Adipocyte (in vitro differentiated cells): ENCODE measurements around the gene ST7.

ENCODE experiments used
- DNase-seq: peaks from one replicate; pipeline ENCODE4 v3.0.0-alpha.2; 2015; ENCODE audit warnings: low read depth
- H3K27me3 ChIP-seq: replicated peaks from 2 replicates; pipeline ENCODE4 v1.7.0; 2013; ENCODE audit warnings: mild to moderate bottlenecking, low read length, moderate library complexity; ENCODE audit not compliant: control insufficient read depth, insufficient read depth
- H3K36me3 ChIP-seq: 2 replicates; pipeline ENCODE4 v1.7.0; 2013; ENCODE audit warnings: low read length, mild to moderate bottlenecking, moderate library complexity; ENCODE audit not compliant: control insufficient read depth, insufficient read depth, severe bottlenecking
- H3K4me1 ChIP-seq: 2 replicates; pipeline ENCODE4 v1.7.0; 2013; ENCODE audit warnings: mild to moderate bottlenecking, low read length, moderate library complexity; ENCODE audit not compliant: control insufficient read depth, insufficient read depth
- H3K4me3 ChIP-seq: 2 replicates; pipeline ENCODE4 v1.7.0; 2013; ENCODE audit warnings: mild to moderate bottlenecking, low read length, moderate library complexity
- H3K9ac ChIP-seq: 2 replicates; pipeline ENCODE4 v1.7.0; 2013; ENCODE audit warnings: mild to moderate bottlenecking, low read length, moderate library complexity
- H3K9me3 ChIP-seq: 2 replicates; pipeline ENCODE4 v1.7.0; 2013; ENCODE audit warnings: mild to moderate bottlenecking, low read length, moderate library complexity; ENCODE audit not compliant: control insufficient read depth

ST7 gene

GRCh38 chr7:117273325-117273724, 320.0 kb downstream of the ST7 start:
- Histone ChIP-seq H3K36me3 (no peaks in the 10 kb centered on the region), H3K9me3 (no peaks in the 10 kb centered on the region), H3K27me3 (no peaks in the 10 kb centered on the region), H3K4me1 (peaks cover 28% of the 10 kb centered on the region), H3K9ac (no peak overlapping the region), H3K4me3 (no peak overlapping the region)
- no peak for DNase-seq

DNA sequence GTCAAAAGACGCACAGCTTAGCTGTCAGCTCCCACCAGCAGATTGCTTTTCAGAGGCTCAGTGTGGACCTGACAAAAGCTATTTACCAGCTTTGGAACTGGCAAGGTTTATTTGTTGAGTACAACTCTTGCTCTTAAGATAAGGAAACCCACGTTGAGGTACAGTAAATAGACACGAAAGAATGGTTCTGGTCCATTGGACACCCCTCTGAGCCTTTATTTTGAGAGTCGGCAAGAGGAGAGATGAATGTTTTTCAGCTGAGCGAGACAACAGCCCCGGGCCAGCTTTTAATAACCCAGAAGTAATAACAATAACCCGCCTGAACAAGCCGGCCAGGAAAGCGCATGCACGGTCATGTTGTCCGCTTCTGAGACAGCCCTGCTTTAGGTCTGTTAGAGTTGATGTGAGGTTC, 320.5 kb downstream of the ST7 start:
- no peaks in the 10 kb centered on the region for H3K36me3 ChIP-seq
- no peaks in the 10 kb centered on the region for H3K27me3 ChIP-seq
- no peak for DNase-seq
- no peak overlapping the region for H3K4me3 ChIP-seq
- H3K4me1 ChIP-seq, result peaks cover 28% of the 10 kb centered on the region
- H3K9me3 ChIP-seq, result no peaks in the 10 kb centered on the region
- H3K9ac ChIP-seq, result no peak overlapping the region

DNA sequence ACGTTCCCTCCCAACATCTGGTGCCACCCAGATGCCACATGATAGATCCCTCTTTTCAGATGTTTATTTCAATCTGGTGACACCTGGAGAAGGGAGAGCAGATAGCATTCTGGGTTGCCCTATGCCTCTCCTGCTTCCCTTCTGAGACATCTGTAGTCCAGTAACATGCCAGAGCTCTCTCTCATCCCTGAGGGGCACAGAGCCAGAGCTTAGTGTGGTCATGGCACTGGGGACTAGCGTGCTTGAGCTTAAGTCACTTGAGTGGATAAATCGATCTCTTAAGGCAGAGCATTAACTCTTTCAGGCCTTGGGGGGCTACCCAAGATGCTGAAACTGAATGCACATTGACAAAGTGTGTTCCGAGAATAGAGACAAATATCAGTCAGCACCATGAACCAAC, 321.6 kb downstream of the ST7 start:
- no peak for DNase-seq
- no peak overlapping the region for H3K4me3 ChIP-seq
- peaks cover 25% of the 10 kb centered on the region for H3K4me1 ChIP-seq
- H3K9me3 ChIP-seq, result no peaks in the 10 kb centered on the region
- no peaks in the 10 kb centered on the region for H3K36me3 ChIP-seq
- no peak overlapping the region for H3K9ac ChIP-seq
- no peaks in the 10 kb centered on the region for H3K27me3 ChIP-seq

- no peak overlapping the region for H3K4me3 ChIP-seq
- H3K4me1 ChIP-seq, result peaks cover 21% of the 10 kb centered on the region
- no peaks in the 10 kb centered on the region for H3K9me3 ChIP-seq
- H3K36me3 ChIP-seq, result no peaks in the 10 kb centered on the region
- H3K9ac ChIP-seq, result no peak overlapping the region
- DNase-seq, result peak; percentile 34
- H3K27me3 ChIP-seq, result no peaks in the 10 kb centered on the region
Measured at GRCh38 chr7:117277576-117277975, 324.3 kb downstream of the ST7 start.

- Histone ChIP-seq H3K27me3 (no peaks in the 10 kb centered on the region), H3K9me3 (no peaks in the 10 kb centered on the region), H3K4me1 (peaks cover 26% of the 10 kb centered on the region), H3K4me3 (no peak overlapping the region), H3K36me3 (no peaks in the 10 kb centered on the region), H3K9ac (no peak overlapping the region)
- no peak for DNase-seq
Measured at GRCh38 chr7:117278040-117278439, 324.7 kb downstream of the ST7 start.

DNA sequence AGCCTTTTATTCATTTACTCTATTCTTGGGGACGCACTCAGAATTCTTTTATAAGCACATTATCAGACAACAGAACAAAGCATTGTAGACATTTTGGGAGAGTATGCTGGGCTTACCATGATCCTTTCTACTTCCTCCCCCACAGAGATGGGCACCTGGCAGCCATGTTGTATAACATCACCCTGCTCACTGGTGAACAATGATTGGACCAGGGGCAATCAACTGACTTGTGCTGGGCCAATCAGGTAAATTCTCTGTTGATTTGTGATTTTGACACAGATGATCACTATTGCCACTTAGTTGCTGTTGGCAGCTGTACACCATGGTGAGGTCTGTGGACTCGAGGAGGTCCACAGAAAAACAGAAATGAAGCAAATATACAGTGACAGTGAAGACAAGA, 325.9 kb downstream of the ST7 start:
- Histone ChIP-seq H3K4me1 (peaks cover 37% of the 10 kb centered on the region), H3K9ac (no peak overlapping the region), H3K9me3 (no peaks in the 10 kb centered on the region), H3K36me3 (no peaks in the 10 kb centered on the region), H3K27me3 (no peaks in the 10 kb centered on the region), H3K4me3 (no peak overlapping the region)
- no peak for DNase-seq
